NK-92 (cell line): Measurements from ENCODE around the gene BRSK2.

Source experiments
- DNase-seq: peaks from one replicate; lab custom pipeline; 2025; ENCODE audit not compliant: unreplicated experiment; lab: John Stamatoyannopoulos, UW

Gene BRSK2

DNA sequence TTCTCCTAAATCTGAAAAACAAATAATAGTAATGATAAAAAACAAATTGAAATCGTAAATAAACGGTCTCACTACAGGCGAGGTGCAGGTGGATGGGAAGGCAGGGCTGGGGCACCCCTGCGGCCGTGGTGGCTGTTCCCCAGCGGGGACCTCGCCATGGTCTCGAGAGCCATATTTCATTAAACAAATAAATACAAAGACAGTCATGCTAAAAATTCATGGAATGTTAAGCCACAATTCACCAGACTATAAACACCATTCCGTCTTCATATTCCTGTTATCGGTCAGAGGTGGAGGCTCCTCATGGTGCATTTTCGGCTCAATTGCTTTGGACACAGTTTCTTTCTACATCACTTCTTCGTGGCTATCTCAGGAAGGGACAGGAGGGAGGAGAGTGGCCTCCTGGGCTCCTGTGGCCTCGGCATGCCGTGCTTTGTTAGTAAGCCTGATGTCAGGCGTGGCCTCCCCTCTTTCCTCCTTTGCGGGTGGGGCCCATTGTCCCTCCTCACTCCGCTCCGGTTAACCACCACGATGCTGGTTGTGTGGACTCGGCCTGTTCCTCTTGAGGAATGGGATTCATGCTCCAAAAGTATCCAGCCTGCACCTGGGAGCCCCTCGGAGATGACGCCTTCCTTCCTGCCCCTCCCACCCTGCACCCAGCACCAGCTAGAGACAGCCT, 16.1 kb upstream of the BRSK2 start:
- DNase-seq, result no peak

DNA sequence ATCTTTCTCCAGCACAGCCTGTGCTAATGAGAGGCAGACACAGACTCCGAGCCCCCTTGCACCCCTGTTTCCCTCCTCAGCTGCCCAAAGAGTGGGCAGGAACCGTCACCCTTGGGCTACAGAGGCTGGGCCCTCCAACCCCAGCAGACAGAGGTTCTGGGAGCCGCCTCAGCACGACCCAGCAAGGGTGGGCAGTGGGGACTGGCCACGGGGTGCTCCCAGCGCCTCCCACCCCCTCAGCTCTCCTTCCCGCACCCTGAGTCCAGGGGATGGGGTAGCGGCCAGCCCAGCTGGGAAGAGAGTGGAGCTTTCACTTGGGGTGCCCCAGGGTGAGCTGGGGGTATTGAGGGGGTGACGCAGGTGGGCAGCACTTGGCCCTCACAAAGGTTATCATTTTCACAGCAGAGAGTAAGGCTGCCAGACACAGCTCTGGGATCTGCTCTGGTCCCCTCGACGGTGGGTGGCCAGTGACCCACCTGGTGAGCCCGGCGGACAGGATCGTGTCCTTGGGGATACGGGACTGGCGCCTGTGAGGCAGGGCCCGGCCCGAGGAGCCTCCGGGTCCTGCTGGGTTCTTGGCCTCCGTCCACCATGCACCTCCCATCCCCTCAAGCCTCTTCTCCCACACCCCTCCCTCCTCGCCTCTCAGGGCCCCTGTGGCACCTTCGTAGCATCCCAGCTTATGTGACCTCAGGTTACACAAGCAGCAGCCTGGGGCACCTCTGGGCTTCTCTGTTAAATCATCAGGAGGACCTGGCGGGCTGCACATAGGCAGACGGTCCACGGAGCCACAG, 14.4 kb upstream of the BRSK2 start:
- DNase-seq, result no peak

- DNase-seq, result no peak
Measured at GRCh38 chr11:1375955-1376258, 13.8 kb upstream of the BRSK2 start.

GRCh38 chr11:1377231-1377780, 12.4 kb upstream of the BRSK2 start:
- DNase-seq, result no peak

GRCh38 chr11:1381793-1382425, 7.8 kb upstream of the BRSK2 start:
- no peak for DNase-seq

GRCh38 chr11:1382429-1382828, 7.3 kb upstream of the BRSK2 start:
- DNase-seq, result no peak

DNA sequence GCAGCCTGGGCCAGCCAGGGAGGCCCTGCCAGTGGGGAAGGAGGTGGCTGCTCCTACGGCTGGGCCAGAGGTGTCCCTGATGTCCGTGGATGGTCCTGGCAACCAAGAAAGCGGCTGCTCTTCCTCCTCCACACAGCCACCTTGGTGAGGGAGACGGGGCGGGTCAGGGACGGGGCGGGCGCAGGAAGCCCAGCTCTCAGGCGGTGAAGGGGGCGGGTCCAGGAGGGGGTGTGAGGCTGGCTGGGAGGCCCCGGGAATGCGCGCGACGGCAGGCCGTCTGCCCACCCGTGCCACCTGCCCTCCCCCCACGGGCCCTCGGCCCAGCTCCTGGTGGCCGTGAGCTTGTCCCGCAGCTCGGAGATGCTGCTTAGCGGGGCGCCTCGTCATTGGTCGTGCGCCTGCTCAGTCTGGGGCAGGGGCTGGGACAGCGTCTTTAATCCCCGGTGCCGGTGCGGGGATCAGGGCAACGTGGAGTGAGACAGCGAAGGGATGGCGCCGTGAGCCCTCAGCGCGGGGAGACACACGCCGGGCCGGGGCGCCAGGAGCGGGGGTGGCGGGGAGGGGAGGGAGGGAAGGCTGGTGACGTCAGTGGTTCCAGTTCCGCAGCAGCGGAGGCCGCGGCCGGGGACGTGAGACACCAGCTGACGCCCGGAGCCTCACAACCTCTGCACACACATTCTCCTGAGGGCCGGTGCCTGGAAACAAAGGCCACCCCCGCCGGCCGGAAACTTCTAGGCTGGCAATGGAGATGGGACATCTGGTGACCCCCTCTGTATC, 6.7 kb upstream of the BRSK2 start:
- DNase-seq, result no peak

GRCh38 chr11:1384199-1384970, 5.3 kb upstream of the BRSK2 start:
- DNase-seq, result no peak

DNA sequence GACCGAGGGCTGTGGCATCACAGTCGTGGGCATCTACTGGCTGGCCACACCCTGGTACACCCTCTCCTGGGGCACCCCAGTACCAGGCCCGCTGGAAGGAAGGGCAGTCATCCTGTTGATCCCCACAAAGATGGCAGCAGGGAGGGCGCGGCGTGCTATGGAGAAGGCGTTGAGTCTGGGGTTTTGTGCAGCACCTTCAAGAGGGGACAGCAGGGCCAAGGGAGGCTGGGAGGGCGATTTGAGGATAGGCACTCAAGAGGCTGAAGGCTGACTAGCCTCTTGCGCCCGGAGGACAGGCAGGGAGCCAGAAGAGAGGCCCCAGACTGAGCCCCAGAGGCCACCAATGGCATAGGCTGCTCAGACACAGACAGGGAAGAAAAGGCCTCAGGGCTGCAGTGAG, 2.2 kb upstream of the BRSK2 start:
- DNase-seq, result no peak

- DNase-seq, result no peak
Measured at GRCh38 chr11:1387961-1388762, 1.6 kb upstream of the BRSK2 start.

DNA sequence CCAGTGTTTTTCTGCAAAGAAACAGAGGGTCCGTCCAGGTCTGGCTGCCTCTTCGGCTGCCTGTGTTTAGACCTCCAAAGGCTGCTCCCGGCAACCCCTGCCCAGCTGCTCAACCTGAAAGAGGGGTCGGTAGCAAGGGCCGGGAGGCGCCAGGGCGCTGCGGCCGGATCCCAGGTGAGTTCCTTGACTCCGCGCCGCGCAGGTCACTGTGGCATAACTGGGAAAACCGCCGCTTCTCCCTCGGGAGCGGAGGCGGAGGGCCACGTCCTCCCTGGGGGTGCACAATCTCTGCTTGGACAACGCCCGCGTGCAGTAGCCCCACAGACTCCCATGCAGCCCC, 1.0 kb upstream of the BRSK2 start:
- DNase-seq, result no peak

DNA sequence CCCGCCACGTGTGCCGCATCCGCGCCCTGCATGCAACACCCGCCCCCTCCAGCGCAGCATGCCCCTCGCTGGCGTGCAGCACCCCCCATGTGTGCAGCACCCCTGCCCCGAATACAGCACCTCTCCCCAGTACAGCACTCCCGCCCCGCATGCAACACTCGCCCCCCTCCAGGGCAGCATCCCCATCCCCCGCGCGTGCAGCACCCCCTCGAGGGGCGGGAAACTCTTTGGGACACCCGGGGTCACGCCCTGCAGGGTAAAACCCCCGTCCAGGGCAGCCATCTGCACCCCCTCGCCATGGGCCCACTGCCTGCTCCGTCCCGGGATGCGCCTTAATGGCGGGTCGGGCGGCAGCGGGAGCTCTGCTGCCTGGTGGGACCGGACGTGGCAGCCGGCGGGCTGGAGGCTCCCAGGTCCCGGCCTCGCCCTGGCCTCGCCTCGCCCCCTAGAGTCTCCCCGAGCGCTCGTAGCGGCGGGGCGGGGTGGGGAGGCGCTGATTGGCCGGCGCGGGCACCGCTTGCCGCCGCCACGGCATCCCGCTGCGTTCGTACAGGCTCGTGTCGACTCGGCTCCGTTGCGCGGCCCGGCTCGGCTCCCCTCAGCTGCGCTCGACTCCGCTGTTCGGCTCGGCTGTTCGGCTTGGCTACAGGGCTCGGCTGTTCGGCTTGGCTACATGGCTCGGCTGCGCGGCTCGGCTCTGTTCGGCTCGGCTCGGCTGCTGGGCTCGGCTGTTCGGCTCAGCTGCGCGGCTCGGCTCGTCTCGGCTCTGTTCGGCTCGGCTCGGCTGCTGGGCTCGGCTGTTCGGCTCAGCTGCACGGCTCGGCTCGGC, 417 bp upstream of the BRSK2 start:
- DNase-seq, result peak; percentile 83

- DNase-seq, result no peak
Measured at GRCh38 chr11:1390569-1391164, 933 bp downstream of the BRSK2 start.

DNA sequence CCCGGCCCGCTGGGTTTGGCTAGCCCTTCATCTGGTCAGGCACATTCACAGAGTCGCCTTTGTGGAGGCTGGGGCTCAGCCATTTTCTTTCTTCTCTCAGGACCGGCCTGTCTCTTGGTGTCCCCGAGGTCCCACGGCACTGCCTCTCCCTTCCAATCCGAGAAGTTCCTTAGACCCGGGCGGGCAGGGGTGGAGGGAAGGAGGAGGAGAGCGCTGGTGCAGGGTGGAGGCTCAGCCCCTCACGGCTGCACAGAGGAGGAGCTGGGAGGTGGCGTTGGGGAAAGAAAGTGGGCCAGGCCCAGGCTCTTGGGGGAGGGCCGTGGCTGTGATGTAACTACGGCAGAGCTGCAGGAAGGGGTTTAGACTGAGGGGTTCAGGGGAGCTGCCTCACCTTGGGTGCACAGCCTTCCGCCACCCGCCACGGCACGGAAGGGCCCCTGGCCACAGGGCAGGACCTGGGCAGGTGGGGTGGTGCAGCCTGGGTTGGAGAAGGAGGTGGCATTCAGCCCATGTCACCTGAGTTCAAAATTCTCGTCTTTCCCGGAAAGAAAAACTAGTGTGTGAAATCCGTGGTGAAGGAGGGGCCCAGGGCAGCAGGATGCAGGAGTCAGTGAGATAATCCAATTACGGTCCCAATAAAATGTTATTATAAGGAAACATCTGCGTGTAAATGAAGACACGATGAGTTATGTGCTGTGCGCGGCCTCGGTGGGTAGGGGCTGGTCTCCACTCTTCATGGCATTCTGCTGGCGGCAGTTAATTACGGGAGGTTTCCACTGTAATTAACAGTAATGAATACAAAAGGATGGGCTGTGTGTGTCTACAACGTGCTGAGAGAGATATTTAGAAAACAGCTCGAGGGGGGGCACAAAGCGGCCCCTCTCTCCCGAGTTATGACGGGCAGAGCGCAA, 1.7 kb downstream of the BRSK2 start:
- no peak for DNase-seq

- no peak for DNase-seq
Measured at GRCh38 chr11:1392111-1392510, 2.4 kb downstream of the BRSK2 start.

DNA sequence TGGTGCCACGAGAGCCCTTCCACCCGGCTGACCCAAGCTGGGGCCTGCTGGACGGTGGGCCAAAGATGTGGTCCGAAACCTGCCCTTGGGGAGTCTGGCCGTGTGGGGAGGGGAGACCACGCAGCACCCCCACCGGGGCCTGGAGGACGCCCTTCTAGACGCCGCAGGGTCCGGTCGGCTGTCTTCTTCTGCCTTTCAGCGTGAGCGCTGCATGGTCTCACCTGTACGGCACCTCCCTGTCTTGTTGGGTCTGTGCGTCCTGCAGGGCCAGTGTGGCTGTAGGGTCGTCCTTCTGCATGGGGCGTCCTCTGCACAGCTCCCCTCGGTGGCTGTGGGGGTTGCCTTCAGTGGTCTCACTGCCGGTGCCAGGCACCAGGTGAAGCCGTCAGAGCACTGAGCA, 2.8 kb downstream of the BRSK2 start:
- DNase-seq, result no peak

- no peak for DNase-seq
Measured at GRCh38 chr11:1393038-1393710, 3.4 kb downstream of the BRSK2 start.
